ENCODE measurements around the gene DEK.

The DEK gene

GRCh38 chr6:18265787-18266522 lies 1.6 kb upstream of the DEK start:
- DNase-seq = no peak

GRCh38 chr6:18264923-18265377 lies 620 bp upstream of the DEK start:
- DNase-seq = no peak

GRCh38 chr6:18263418-18264218 lies 712 bp downstream of the DEK start:
- no peak for DNase-seq

GRCh38 chr6:18262702-18263417 lies 1.5 kb downstream of the DEK start:
- DNase-seq = no peak

GRCh38 chr6:18261877-18262276 lies 2.5 kb downstream of the DEK start:
- no peak for DNase-seq

GRCh38 chr6:18260448-18261106 lies 3.8 kb downstream of the DEK start:
- peak; percentile 46 for DNase-seq

GRCh38 chr6:18259675-18260447 lies 4.5 kb downstream of the DEK start:
- no peak for DNase-seq

GRCh38 chr6:18254793-18255192 lies 9.5 kb downstream of the DEK start:
- no peak for DNase-seq

GRCh38 chr6:18253635-18254034 lies 10.7 kb downstream of the DEK start:
- no peak for DNase-seq

- no peak for DNase-seq
Measured at GRCh38 chr6:18249271-18249670, 15.1 kb downstream of the DEK start.

- no peak for DNase-seq
Measured at GRCh38 chr6:18248698-18249097, 15.6 kb downstream of the DEK start.

GRCh38 chr6:18247002-18247401 lies 17.3 kb downstream of the DEK start:
- no peak for DNase-seq

- DNase-seq = no peak
Measured at GRCh38 chr6:18246205-18246604, 18.1 kb downstream of the DEK start.

- DNase-seq = no peak
Measured at GRCh38 chr6:18245642-18246041, 18.7 kb downstream of the DEK start.

GRCh38 chr6:18245079-18245478 lies 19.3 kb downstream of the DEK start:
- no peak for DNase-seq

GRCh38 chr6:18244251-18244650 lies 20.1 kb downstream of the DEK start:
- no peak for DNase-seq

- no peak for DNase-seq
Measured at GRCh38 chr6:18243302-18243893, 20.9 kb downstream of the DEK start.

GRCh38 chr6:18242062-18242851 lies 22.1 kb downstream of the DEK start:
- DNase-seq = peak; percentile 92

GRCh38 chr6:18241208-18242038 lies 22.9 kb downstream of the DEK start:
- no peak for DNase-seq

- no peak for DNase-seq
Measured at GRCh38 chr6:18240230-18240629, 24.1 kb downstream of the DEK start.

All from fibroblast of skin of scalp (primary cell).